Dendritic cell treated with granulocyte-macrophage colony-stimulating factor and Interleukin-4, amounts not matched to agents 40 ng/mL and 50 ng/mL, for 4 days (primary cell): ENCODE results near the gene ANP32A.

ENCODE experiments used
- H3K27ac Mint-ChIP-seq: one replicate; pipeline ENCODE4 v1.8.0; 2022; ENCODE audit warnings: mild to moderate bottlenecking, mixed read lengths
- H3K27me3 Mint-ChIP-seq: one replicate; pipeline ENCODE4 v1.8.0; 2022; ENCODE audit warnings: mild to moderate bottlenecking, mixed read lengths
- H3K36me3 Mint-ChIP-seq: one replicate; pipeline ENCODE4 v1.8.0; 2022; ENCODE audit warnings: low read depth, mixed read lengths
- H3K4me1 Mint-ChIP-seq: one replicate; pipeline ENCODE4 v1.8.0; 2022; ENCODE audit warnings: low read depth, mixed read lengths
- H3K4me3 Mint-ChIP-seq: one replicate; pipeline ENCODE4 v1.8.0; 2022; ENCODE audit warnings: mild to moderate bottlenecking, moderate library complexity, mixed read lengths
- H3K9me3 Mint-ChIP-seq: one replicate; pipeline ENCODE4 v1.8.0; 2022; ENCODE audit warnings: mixed read lengths
- intact Hi-C: fragments of 100-400 bp; cut with micrococcal nuclease; formaldehyde crosslinking; loops from one replicate; pipeline ENCODE4 v1.15.0; 2022

Gene ANP32A

DNA sequence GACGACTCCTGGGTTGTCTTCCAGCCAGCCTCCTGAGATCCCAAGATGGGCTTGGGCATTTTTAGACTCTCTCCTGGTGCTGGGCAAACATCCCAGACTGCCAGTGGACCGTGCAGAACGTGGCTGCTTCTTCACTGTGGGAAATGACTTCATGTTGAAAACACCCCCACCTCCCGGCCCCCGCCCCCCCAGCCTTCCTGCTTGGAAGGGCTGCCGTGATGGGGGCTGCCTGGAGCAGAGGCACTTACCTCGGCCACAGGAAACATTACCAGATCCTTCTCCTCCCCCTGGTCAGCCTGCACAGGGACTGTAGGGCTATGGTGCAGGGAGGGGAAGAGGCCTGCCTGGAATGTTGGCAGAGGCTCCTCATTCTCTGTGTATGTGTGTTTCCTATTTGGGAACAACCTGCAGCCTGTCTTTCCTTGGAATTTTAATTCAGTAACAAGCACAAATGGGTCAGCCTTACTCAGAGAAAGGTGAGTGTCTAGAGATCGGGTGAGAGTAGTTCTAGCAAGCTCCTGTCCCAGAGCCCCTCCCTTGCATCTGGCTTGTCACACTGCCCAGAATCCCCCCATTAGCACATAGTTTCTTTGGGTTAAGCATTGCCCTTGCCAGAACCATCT lies 90.8 kb downstream of the ANP32A start:
- peaks cover 23% of the 10 kb centered on the region for H3K4me1 Mint-ChIP-seq
- no peaks in the 10 kb centered on the region for H3K36me3 Mint-ChIP-seq
- intact Hi-C loops: loop anchor here (1.0 to 5.0 kb wide), 2 partner anchors 97 to 145 kb away; no protein-coding TSS in a partner anchor
- peaks cover 2% of the 10 kb centered on the region for H3K27me3 Mint-ChIP-seq
- H3K4me3 Mint-ChIP-seq: no peak overlapping the region
- no peak overlapping the region for H3K27ac Mint-ChIP-seq
- H3K9me3 Mint-ChIP-seq: no peaks in the 10 kb centered on the region
